GM23338 (cell line): Measurements from ENCODE around the gene PRDM10. TPM values are rescaled to one million over a fixed set of nuclear protein-coding genes. Genes with fewer than 3 reads are reported as not detected.

Experiments
- ATAC-seq: fragments of 200-7000 bp; cut with Tn5 transposase; 3 replicates; pipeline ENCODE4 v1.9.1; 2020
- DNase-seq: peaks from one replicate; pipeline ENCODE4 v3.0.0-alpha.2; 2015; ENCODE audit warnings: low spot score
- H2AFZ ChIP-seq: fragments of 200-600 bp; sonication (generic); 2 replicates; pipeline ENCODE4 v1.8.0; 2016; ENCODE audit warnings: antibody characterized with exemption, mild to moderate bottlenecking, moderate library complexity
- H3F3A ChIP-seq: fragments of 200-600 bp; sonication (generic); replicated peaks from 2 replicates; pipeline ENCODE4 v1.8.0; 2017; ENCODE audit warnings: antibody characterized with exemption, mixed run types, low read depth
- H3K27ac ChIP-seq: fragments of 200-600 bp; sonication (generic); 2 replicates; pipeline ENCODE4 v1.6.1; 2016; ENCODE audit warnings: low read depth
- H3K27me3 ChIP-seq: fragments of 200-600 bp; sonication (generic); 2 replicates; pipeline ENCODE4 v1.8.0; 2016; ENCODE audit warnings: mild to moderate bottlenecking, mixed run types, moderate library complexity; ENCODE audit not compliant: insufficient read depth
- H3K36me3 ChIP-seq: fragments of 200-600 bp; sonication (generic); 2 replicates; pipeline ENCODE4 v1.8.0; 2016; ENCODE audit warnings: mild to moderate bottlenecking; ENCODE audit not compliant: insufficient read depth
- H3K4me1 ChIP-seq: fragments of 200-600 bp; sonication (generic); 2 replicates; pipeline ENCODE4 v1.8.0; 2016; ENCODE audit warnings: mild to moderate bottlenecking, moderate library complexity; ENCODE audit not compliant: insufficient read depth
- H3K4me2 ChIP-seq: fragments of 200-600 bp; sonication (generic); 2 replicates; pipeline ENCODE4 v1.7.1; 2017; ENCODE audit warnings: mixed run types
- H3K4me3 ChIP-seq: fragments of 200-600 bp; sonication (generic); 2 replicates; pipeline ENCODE4 v1.6.1; 2016; ENCODE audit warnings: mixed run types
- H3K79me2 ChIP-seq: fragments of 200-600 bp; sonication (generic); replicated peaks from 2 replicates; pipeline ENCODE4 v1.8.0; 2017; ENCODE audit warnings: mild to moderate bottlenecking; ENCODE audit not compliant: insufficient read depth
- H3K9me2 ChIP-seq: fragments of 200-600 bp; sonication (generic); 2 replicates; pipeline ENCODE4 v1.8.0; 2017; ENCODE audit not compliant: insufficient read depth
- H4K20me1 ChIP-seq: fragments of 200-600 bp; sonication (generic); replicated peaks from 2 replicates; pipeline ENCODE4 v1.8.0; 2017; ENCODE audit warnings: mild to moderate bottlenecking; ENCODE audit not compliant: insufficient read depth
- H3K27ac Mint-ChIP-seq: 2 replicates; pipeline ENCODE4 v1.8.0; 2020; ENCODE audit warnings: inconsistent platforms, mild to moderate bottlenecking, moderate library complexity, mixed read lengths
- H3K27me3 Mint-ChIP-seq: 3 replicates; pipeline ENCODE4 v1.8.0; 2022; ENCODE audit warnings: low read depth, mild to moderate bottlenecking, moderate library complexity, mixed read lengths, inconsistent platforms; ENCODE audit not compliant: insufficient read depth, poor library complexity
- H3K36me3 Mint-ChIP-seq: 3 replicates; pipeline ENCODE4 v1.8.0; 2021; ENCODE audit warnings: low read depth, mild to moderate bottlenecking, inconsistent platforms, moderate library complexity, mixed read lengths
- H3K4me1 Mint-ChIP-seq: 3 replicates; pipeline ENCODE4 v1.8.0; 2020; ENCODE audit warnings: mild to moderate bottlenecking, inconsistent platforms, mixed read lengths
- H3K4me3 Mint-ChIP-seq: 3 replicates; pipeline ENCODE4 v1.8.0; 2021; ENCODE audit warnings: moderate library complexity, mild to moderate bottlenecking, inconsistent platforms, mixed read lengths
- H3K9me3 Mint-ChIP-seq: 3 replicates; pipeline ENCODE4 v1.8.0; 2020; ENCODE audit warnings: moderate library complexity, mild to moderate bottlenecking, inconsistent platforms, mixed read lengths
- CREB1 ChIP-seq: fragments of 250-450 bp; sonication (Bioruptor Pico); IDR thresholded peaks from 2 replicates; pipeline ENCODE4 v1.5.0; 2020; ENCODE audit warnings: low read depth, mild to moderate bottlenecking, moderate library complexity
- CTCF ChIP-seq, 2 experiments: fragments of 200-600 bp in 1 of 2; sonication (generic) in 1 of 2; conservative IDR thresholded peaks; 2 replicates each; pipeline versions ENCODE4 v1.5.1 to v1.6.1; 2016 to 2017; ENCODE audit warnings: antibody characterized with exemption in 2 of 2, low read depth in 2 of 2, mild to moderate bottlenecking in 2 of 2, moderate library complexity in 1 of 2
- ETS1 ChIP-seq: IDR thresholded peaks from 2 replicates; pipeline ENCODE4 v1.6.1; 2016; ENCODE audit warnings: antibody characterized with exemption
- EZH2 ChIP-seq: fragments of 200-600 bp; sonication (generic); IDR thresholded peaks from one replicate; pipeline ENCODE4 v1.8.0; 2017; ENCODE audit warnings: antibody characterized with exemption, mild to moderate bottlenecking, low read depth; ENCODE audit not compliant: unreplicated experiment
- EZH2phosphoT487 ChIP-seq: fragments of 200-600 bp; sonication (generic); IDR thresholded peaks from one replicate; pipeline ENCODE4 v1.8.1; 2018; ENCODE audit warnings: antibody characterized with exemption; ENCODE audit not compliant: unreplicated experiment
- JUNB ChIP-seq: IDR thresholded peaks from one replicate; pipeline ENCODE4 v1.6.1; 2016; ENCODE audit warnings: antibody characterized with exemption; ENCODE audit not compliant: unreplicated experiment
- NANOG ChIP-seq: IDR thresholded peaks from 2 replicates; pipeline ENCODE4 v1.6.1; 2016; ENCODE audit warnings: antibody characterized with exemption, borderline replicate concordance
- POLR2AphosphoS5 ChIP-seq: IDR thresholded peaks from 2 replicates; pipeline ENCODE4 v1.6.1; 2016; ENCODE audit warnings: antibody characterized with exemption, low read depth
- REST ChIP-seq: IDR thresholded peaks from one replicate; pipeline ENCODE4 v1.6.1; 2018; ENCODE audit warnings: antibody characterized with exemption; ENCODE audit not compliant: unreplicated experiment
- STAT1 ChIP-seq: IDR thresholded peaks from one replicate; pipeline ENCODE4 v1.6.1; 2016; ENCODE audit warnings: antibody characterized with exemption; ENCODE audit not compliant: unreplicated experiment
- ZNF114 ChIP-seq: fragments of 250-450 bp; sonication (Bioruptor Pico); IDR thresholded peaks from 2 replicates; pipeline ENCODE4 v1.5.0; 2020; ENCODE audit warnings: mild to moderate bottlenecking, moderate library complexity
- ZNF331 ChIP-seq: fragments of 250-450 bp; sonication (Bioruptor Pico); IDR thresholded peaks from 2 replicates; pipeline ENCODE4 v1.5.0; 2020; ENCODE audit warnings: low read depth, mild to moderate bottlenecking, moderate library complexity
- ZNF462 ChIP-seq: fragments of 250-450 bp; sonication (Bioruptor Pico); IDR thresholded peaks from 2 replicates; pipeline ENCODE4 v1.5.0; 2020; ENCODE audit warnings: mild to moderate bottlenecking, moderate library complexity
- polyA plus RNA-seq: library from polyadenylated mRNA; unstranded; fragments of >200 nt; fragmentation: Nextera tagmentation; extraction: Ambion mirVana; gene quantifications from 2 replicates; pipeline ENCODE4 v1.2.1, GENCODE V29; 2016
- total RNA-seq: library from RNA; depleted of rRNA; stranded (reverse); fragments of >200 nt; shearing (Covaris generic); gene quantifications from 2 replicates; pipeline ENCODE4 v1.2.3, GENCODE V29; 2014

Gene PRDM10
- total and polyA plus RNA-seq, 2 experiments from 2014 or later: 5.2 to 14.9 TPM

GRCh38 chr11:129987950-129988349 lies 14.7 kb downstream of the PRDM10 start:
- ATAC-seq (no peak), DNase-seq (no peak)
- H4K20me1 ChIP-seq: peaks cover 4% of the 10 kb centered on the region
- peaks cover 5% of the 10 kb centered on the region; the same call in 1 of the 2 replicates for H3K4me1 ChIP-seq
- Mint-ChIP-seq H3K4me3 (no peak overlapping the region), H3K27me3 (peaks cover 10% of the 10 kb centered on the region), H3K36me3 (peaks cover 15% of the 10 kb centered on the region), H3K27ac (no peak overlapping the region), H3K9me3 (peaks cover 7% of the 10 kb centered on the region; the same call in 2 of the 3 replicates), H3K4me1 (peaks cover 9% of the 10 kb centered on the region)
- H3K36me3 ChIP-seq: no peaks in the 10 kb centered on the region
- no peak overlapping the region for H3K27ac ChIP-seq
- no peak overlapping the region for H3K4me3 ChIP-seq
- no peaks in the 10 kb centered on the region for H3F3A ChIP-seq
- peaks cover 67% of the 10 kb centered on the region for H3K79me2 ChIP-seq
- H3K9me2 ChIP-seq: no peaks in the 10 kb centered on the region
- no peak overlapping the region for H2AFZ ChIP-seq
- TF ChIP-seq CREB1 (no peak), EZH2phosphoT487 (no peak), STAT1 (no peak), JUNB (no peak), REST (no peak), POLR2AphosphoS5 (no peak), ZNF462 (CRISPR knock-in tag) (no peak), NANOG (no peak), EZH2 (no peak), CTCF (conservative IDR thresholded peaks at IDR 0.05; ENCODE audit: low read depth in 2 of 2) (no peak), ZNF114 (CRISPR knock-in tag) (no peak), ETS1 (no peak), ZNF331 (CRISPR knock-in tag) (no peak)
- no peak overlapping the region for H3K4me2 ChIP-seq
- H3K27me3 ChIP-seq: no peaks in the 10 kb centered on the region
